Measurements from ENCODE around the gene PTF1A. TPM values are rescaled to one million over a fixed set of nuclear protein-coding genes. Genes with fewer than 3 reads are reported as not detected.
"Not testable (repeated sequence)": the region's sequence is repeated elsewhere in the genome, so short reads cannot be mapped to it uniquely, and the experiment has no call there.

The PTF1A gene
- total RNA-seq, 2 donors from 2014 or later: not detected

DNA sequence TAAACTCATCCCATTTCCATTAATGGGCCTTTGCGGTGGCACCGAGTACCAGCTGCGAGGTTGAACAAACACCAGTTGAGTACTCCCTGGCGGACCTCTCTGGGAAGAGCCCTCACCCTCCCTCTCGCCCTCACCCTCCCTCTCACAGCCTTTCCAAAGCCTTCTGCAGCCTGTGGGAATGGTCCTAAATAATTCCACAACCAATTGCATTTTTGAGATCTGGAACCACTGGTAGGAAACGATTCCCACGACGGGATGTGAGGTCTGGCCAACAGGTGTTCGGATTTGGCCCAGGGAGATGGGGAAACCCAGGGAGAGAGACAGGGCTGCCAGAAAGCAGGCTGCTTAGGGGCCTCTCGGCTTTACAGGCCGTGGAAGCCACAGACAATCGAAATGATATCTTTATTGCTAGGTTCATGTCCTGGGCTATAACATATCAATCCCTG, 5.3 kb downstream of the PTF1A start:
- Mint-ChIP-seq H3K9me3 (no peaks in the 10 kb centered on the region), H3K36me3 (no peaks in the 10 kb centered on the region), H3K27ac (no peak overlapping the region)
- no peak for DNase-seq (ENCODE audit: low spot score in 2 of 2)
- ATAC-seq: no peak

DNA sequence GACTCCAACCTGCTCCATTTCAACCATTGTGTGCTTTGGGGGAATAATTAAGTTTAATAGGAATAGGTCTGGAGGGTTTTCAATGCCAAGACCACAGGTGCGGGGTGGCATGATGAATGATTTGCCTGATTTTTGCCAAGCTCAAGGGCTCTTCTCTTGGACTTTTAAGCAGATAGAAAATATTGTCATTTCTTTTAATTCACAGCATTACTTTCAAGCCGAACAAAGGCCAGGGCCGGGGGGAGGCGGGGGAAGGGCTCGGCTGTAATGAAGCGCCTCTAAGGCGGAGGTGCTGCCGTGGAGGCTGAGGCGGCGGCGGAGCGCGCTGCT, 6.5 kb downstream of the PTF1A start:
- no peak for DNase-seq (ENCODE audit: low spot score in 2 of 2)
- Mint-ChIP-seq H3K9me3 (no peaks in the 10 kb centered on the region), H3K27ac (no peak overlapping the region), H3K36me3 (no peaks in the 10 kb centered on the region)
- ATAC-seq: no peak

DNA sequence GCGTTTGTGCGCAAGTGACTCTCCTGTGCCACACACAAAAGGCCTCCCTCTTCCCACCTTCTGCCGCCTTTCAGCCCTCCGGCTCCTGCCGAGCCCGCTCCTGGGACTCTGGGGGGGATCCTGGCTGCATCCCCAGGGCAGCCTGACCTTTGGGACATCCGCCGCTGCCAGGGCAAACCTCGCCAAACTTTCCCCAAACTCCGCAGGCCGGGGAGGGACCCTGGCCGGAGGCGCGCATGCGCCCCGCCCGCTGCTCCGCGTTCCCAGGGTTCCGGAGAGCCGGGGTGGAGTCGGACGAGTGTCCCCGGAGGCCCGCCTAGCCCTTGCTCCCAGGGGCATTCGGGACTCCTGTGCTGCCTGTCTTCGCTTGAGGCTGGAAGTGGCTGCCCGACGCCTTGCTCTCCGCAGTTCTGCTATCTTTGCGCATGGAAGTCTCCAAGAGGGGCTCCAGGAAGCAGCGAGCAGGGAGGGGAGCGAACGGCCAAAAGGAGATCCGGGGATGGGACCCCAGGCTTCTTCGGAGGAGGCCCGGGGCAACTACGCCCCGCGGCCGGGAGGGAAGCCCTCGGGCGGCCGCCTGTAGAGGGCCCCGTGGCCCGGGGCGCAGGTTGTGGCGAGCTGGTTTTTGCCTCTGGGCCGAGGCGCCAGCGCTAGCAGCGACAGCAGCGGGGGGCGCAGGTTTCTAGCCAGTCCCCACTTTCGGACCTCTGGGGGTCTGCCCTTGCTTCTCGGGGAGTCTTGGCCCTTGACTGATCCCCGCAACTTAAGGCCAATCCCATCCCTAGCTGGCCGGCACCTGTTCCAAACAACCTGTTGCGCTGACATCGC, 7.0 kb downstream of the PTF1A start:
- DNase-seq (ENCODE audit: low spot score in 2 of 2) (no peak), ATAC-seq (no peak)
- no peak overlapping the region for H3K27ac Mint-ChIP-seq
- no peaks in the 10 kb centered on the region for H3K36me3 Mint-ChIP-seq
- no peaks in the 10 kb centered on the region for H3K9me3 Mint-ChIP-seq

DNA sequence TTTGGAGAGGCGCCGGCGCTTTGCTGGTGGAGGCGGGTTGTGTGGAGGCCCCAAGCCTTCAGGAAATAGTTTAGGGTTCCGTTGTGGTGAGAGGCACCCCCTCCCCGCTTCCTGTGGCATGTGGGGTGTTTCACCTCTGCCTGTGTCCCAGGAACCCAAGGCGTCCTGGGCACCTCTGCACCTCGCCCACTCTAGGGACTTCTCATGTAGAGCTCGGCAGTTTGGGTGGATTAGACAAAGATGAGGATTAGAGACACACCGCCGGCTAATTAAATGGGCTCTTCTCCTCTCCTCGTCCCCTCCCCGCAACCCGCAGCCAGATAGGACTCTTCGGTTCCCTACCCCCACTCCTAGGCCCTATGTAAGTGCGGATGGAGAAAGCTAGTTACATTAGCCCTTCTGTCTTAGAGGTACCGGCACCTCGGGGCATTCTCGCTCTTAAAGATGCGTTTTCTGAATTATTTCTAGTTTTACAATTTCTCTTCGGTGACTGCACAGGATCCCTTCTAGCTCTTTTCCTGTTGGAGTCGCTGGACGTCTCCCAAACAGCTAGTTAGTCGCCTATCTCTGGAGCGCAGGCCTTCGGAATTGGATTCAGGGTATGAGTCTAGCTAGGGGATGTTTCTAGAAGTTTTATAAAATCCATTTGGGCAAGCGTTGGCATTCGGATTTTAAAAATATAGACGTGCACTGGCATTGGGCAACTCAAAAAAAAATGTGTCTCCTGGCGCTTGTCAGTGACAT, 7.8 kb downstream of the PTF1A start:
- H3K27ac Mint-ChIP-seq: no peak overlapping the region
- ATAC-seq: no peak

GRCh38 chr10:23200586-23200985, 8.5 kb downstream of the PTF1A start:
- ATAC-seq (no peak), DNase-seq (ENCODE audit: low spot score in 2 of 2) (no peak)
- Mint-ChIP-seq H3K36me3 (no peaks in the 10 kb centered on the region), H3K9me3 (no peaks in the 10 kb centered on the region), H3K27ac (no peak overlapping the region)

More for the DNA sequence above, 7.8 kb downstream of the PTF1A start:
- no peaks in the 10 kb centered on the region for H3K36me3 Mint-ChIP-seq
- DNase-seq (ENCODE audit: low spot score in 2 of 2): no peak
- no peaks in the 10 kb centered on the region for H3K9me3 Mint-ChIP-seq

DNA sequence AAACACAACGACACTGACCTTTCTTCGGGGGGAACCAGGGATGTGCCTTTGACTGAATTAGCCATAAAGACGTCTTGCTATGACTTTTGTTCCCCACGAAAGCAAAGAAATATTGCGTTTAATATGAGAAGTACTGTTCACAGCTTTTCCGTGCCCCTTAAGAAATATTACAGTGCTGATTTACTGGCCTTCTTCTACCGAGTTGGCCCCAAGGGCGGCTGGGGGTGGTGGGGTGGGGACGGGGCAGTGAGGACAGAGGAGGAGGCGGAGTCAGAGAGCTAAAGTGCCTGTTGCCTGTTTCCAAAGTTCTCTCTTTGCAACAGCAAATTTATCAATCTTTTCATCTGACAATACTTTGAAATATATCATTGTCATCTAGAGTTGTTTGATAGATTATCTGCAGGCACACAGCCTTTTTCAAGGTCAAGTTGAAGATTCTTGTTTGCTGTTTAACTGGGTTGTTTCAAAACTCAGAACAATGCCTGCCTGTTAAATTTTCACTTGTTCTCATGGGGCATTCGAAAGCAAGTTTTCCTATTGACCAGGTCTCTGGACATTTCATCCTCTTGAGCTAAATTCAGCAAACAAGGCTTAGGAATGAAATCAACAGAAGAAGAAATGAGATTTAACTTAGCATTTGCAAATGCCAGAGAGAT, 9.0 kb downstream of the PTF1A start:
- no peaks in the 10 kb centered on the region for H3K9me3 Mint-ChIP-seq
- H3K36me3 Mint-ChIP-seq: no peaks in the 10 kb centered on the region
- H3K27ac Mint-ChIP-seq: no peak overlapping the region
- ATAC-seq (no peak), DNase-seq (ENCODE audit: low spot score in 2 of 2) (no peak)

GRCh38 chr10:23201837-23202236, 9.7 kb downstream of the PTF1A start:
- DNase-seq (ENCODE audit: low spot score in 2 of 2) (no peak), ATAC-seq (no peak)
- no peaks in the 10 kb centered on the region for H3K9me3 Mint-ChIP-seq
- no peaks in the 10 kb centered on the region for H3K36me3 Mint-ChIP-seq
- no peak overlapping the region for H3K27ac Mint-ChIP-seq

GRCh38 chr10:23202779-23203178, 10.7 kb downstream of the PTF1A start:
- ATAC-seq: no peak
- H3K36me3 Mint-ChIP-seq: no peaks in the 10 kb centered on the region

DNA sequence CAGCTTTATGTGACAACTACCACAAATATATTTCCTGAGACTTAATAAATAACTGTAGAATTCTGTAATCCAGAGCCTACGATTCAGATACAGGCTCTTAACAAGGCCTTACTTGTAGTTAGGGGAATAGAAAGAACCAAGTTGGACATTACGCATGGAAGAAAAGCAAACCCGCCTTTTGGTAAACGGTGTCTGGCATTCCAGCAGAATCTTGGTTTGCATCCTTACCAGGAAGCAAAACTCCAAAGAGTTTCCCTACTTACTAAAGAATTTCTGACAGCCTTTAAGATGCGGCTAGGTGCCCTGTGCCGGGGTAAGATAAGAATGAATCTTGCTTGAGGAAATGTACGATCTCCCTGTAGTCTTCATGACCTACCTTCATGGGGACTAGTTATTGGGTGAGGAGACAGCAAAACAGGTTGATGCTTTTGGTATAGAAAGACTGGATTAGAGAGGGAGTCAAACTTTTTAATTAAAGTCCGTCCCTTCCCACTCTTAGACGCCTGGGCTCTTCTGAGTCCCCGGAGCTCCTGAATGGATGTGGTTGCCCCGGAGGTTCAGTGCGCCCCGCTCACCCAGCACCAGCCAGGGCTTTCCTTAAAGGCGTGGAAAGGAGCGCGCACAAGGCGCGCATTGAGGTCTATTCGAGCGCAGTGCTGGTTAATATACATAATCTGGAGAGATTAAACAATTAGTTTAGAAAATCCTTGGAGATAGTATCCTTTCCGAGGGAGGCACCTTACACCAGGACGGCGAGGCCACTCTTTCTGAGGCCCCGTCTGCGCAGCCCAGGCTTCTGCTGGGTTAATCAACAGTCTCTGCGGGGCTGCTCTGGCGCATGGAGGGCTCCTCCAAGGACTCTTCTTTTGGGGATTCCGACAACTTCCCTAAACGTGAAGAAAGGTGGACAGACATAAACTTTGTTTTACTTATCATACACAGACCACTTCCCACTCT, 11.5 kb downstream of the PTF1A start:
- Mint-ChIP-seq H3K9me3 (no peaks in the 10 kb centered on the region), H3K27ac (no peak overlapping the region), H3K36me3 (no peaks in the 10 kb centered on the region)
- no peak for ATAC-seq
- no peak for DNase-seq (ENCODE audit: low spot score in 2 of 2)

More at GRCh38 chr10:23202779-23203178, 10.7 kb downstream of the PTF1A start:
- no peak for DNase-seq (ENCODE audit: low spot score in 2 of 2)
- Mint-ChIP-seq H3K27ac (no peak overlapping the region), H3K9me3 (no peaks in the 10 kb centered on the region)

DNA sequence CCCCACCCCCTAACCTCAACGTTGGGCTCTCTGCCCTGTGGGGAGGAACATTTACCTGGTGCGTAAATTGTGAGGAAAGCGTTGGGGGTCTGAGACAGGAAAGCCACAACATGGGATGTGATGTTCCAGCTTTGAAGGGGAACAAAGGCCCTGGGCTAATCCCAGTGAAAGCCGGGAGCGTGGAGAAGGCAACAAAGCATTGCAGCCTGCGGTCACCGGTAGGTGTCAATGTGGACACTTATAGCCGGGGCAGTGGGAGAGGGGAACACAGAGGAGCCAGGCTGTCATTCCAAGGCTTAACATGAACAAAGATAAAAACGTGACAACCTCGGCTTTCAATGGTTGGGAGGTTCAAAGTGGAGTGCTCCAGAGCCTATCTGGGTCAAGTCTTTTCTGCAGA, 12.7 kb downstream of the PTF1A start:
- Mint-ChIP-seq H3K36me3 (no peaks in the 10 kb centered on the region), H3K9me3 (no peaks in the 10 kb centered on the region), H3K27ac (no peak overlapping the region)
- DNase-seq (ENCODE audit: low spot score in 2 of 2): no peak
- ATAC-seq: no peak

- Mint-ChIP-seq H3K9me3 (no peaks in the 10 kb centered on the region), H3K36me3 (no peaks in the 10 kb centered on the region), H3K27ac (no peak overlapping the region)
- ATAC-seq (no peak), DNase-seq (ENCODE audit: low spot score in 2 of 2) (no peak)
Observed at GRCh38 chr10:23205972-23206642, 14.0 kb downstream of the PTF1A start.

- no peaks in the 10 kb centered on the region for H3K9me3 Mint-ChIP-seq
- H3K36me3 Mint-ChIP-seq: no peaks in the 10 kb centered on the region
- DNase-seq (ENCODE audit: low spot score in 2 of 2): no peak
- no peak overlapping the region for H3K27ac Mint-ChIP-seq
- ATAC-seq: no peak
Observed at GRCh38 chr10:23217471-23217870, 25.4 kb downstream of the PTF1A start.

GRCh38 chr10:23230582-23230981, 38.5 kb downstream of the PTF1A start:
- Mint-ChIP-seq H3K27ac (no peak overlapping the region), H3K9me3 (peaks cover 0 to 6% of the 10 kb centered on the region in 2 donors), H3K36me3 (no peaks in the 10 kb centered on the region)
- DNase-seq (ENCODE audit: low spot score in 2 of 2) (no peak), ATAC-seq (no peak)

DNA sequence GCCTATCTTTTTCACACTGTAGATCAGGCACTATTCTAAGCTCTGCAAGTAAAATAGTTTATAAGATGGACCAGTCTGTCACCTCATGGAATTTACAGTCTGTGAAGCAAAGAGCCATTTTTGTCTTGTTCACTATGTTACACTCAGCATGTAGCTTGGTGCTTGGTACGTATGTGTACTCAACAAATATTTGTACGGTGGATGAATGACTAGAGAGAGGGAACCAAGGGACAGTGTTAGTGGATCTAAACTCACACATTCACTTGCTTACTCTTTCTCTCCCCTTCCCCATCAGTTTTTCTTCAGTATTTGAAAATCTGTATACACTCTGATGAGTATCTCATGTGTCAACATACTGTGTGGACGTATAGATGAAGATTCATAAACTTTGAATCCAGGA, 45.9 kb downstream of the PTF1A start:
- H3K9me3 Mint-ChIP-seq: peaks cover 9 to 15% of the 10 kb centered on the region in 2 donors
- ATAC-seq: no peak
- no peak overlapping the region for H3K27ac Mint-ChIP-seq
- no peak for DNase-seq (ENCODE audit: low spot score in 2 of 2)
- H3K36me3 Mint-ChIP-seq: peaks cover 0 to 6% of the 10 kb centered on the region in 2 donors

GRCh38 chr10:23241779-23242178, 49.7 kb downstream of the PTF1A start:
- H3K36me3 Mint-ChIP-seq; H3K27ac Mint-ChIP-seq; DNase-seq (ENCODE audit: low spot score in 2 of 2); ATAC-seq: not testable (repeated sequence)
- H3K9me3 Mint-ChIP-seq: peaks cover 12 to 14% of the 10 kb centered on the region in 2 donors

Measured in activated naive CD4-positive, alpha-beta T cell treated with anti-CD3 and anti-CD28 coated beads, Interleukin-2, amount 50 U/mL, for 72 hours (primary cell).